OCI-LY1 (cell line): ENCODE data around the gene MGRN1.

Experiments
- EZH2 ChIP-seq: fragments of 200-600 bp; sonication (generic), shearing (Covaris generic); IDR thresholded peaks from 2 replicates; pipeline ENCODE4 v1.8.0; 2017; ENCODE audit warnings: borderline replicate concordance, mixed run types, mild to moderate bottlenecking, antibody characterized with exemption, low read length, moderate library complexity, mixed read lengths
- TF ChIP-seq, protein P1 (sequence below): fragments of 200-600 bp; sonication (generic), shearing (Covaris generic); IDR thresholded peaks from 2 replicates; pipeline ENCODE4 v1.5.1; 2017; ENCODE audit warnings: mild to moderate bottlenecking, antibody characterized with exemption, low read length, moderate library complexity, mixed read lengths

- TF ChIP-seq, protein P1, sequence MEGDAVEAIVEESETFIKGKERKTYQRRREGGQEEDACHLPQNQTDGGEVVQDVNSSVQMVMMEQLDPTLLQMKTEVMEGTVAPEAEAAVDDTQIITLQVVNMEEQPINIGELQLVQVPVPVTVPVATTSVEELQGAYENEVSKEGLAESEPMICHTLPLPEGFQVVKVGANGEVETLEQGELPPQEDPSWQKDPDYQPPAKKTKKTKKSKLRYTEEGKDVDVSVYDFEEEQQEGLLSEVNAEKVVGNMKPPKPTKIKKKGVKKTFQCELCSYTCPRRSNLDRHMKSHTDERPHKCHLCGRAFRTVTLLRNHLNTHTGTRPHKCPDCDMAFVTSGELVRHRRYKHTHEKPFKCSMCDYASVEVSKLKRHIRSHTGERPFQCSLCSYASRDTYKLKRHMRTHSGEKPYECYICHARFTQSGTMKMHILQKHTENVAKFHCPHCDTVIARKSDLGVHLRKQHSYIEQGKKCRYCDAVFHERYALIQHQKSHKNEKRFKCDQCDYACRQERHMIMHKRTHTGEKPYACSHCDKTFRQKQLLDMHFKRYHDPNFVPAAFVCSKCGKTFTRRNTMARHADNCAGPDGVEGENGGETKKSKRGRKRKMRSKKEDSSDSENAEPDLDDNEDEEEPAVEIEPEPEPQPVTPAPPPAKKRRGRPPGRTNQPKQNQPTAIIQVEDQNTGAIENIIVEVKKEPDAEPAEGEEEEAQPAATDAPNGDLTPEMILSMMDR: no peak
- TF ChIP-seq EZH2: no peak
Measured at GRCh38 chr16:4576008-4576407, 48.6 kb upstream of the MGRN1 start.
